H1 (cell line): ENCODE results near the gene MAGI2. TPM values are rescaled to one million over a fixed set of nuclear protein-coding genes. Genes with fewer than 3 reads are reported as not detected.

Source experiments
- CTCF ChIA-PET: fragments of 300-600 bp; sonication (Branson Sonifier 250); formaldehyde crosslinking; loops from one replicate; lab custom pipeline; 2021; ENCODE audit not compliant: partially characterized antibody; lab: Charles Lee
- POLR2A ChIA-PET: fragments of 300-600 bp; sonication (Branson Sonifier 250); formaldehyde crosslinking; loops from one replicate; lab custom pipeline; 2021; ENCODE audit warnings: inconsistent platforms; ENCODE audit not compliant: partially characterized antibody; lab: Charles Lee
- DNase-seq, 2 experiments: peaks; one replicate each; pipeline versions ENCODE4 v3.0.0 to v3.0.0-alpha.2; 2010 to 2022; ENCODE audit warnings: low spot score in 2 of 2, low read depth in 1 of 2, mixed read lengths in 1 of 2
- FAIRE-seq: peaks from 2 replicates; lab custom pipeline; 2011; peaks lifted over from hg19 to GRCh38; lab: Jason Lieb, UNC
- H2AFZ ChIP-seq: 2 replicates; pipeline ENCODE4 v1.8.1; 2012; ENCODE audit warnings: low read length, inconsistent platforms
- H2AK5ac ChIP-seq: 2 replicates; pipeline ENCODE4 v1.6.1; 2013; ENCODE audit warnings: low read depth, low read length
- H2BK120ac ChIP-seq: replicated peaks from 2 replicates; pipeline ENCODE3; 2013; ENCODE audit warnings: low read depth, low read length, inconsistent platforms
- H2BK12ac ChIP-seq: 2 replicates; pipeline ENCODE4 v1.6.1; 2013; ENCODE audit warnings: low read depth, low read length
- H2BK15ac ChIP-seq: 2 replicates; pipeline ENCODE4 v1.6.1; 2013; ENCODE audit warnings: low read length
- H2BK20ac ChIP-seq: 2 replicates; pipeline ENCODE4 v1.6.1; 2013; ENCODE audit warnings: low read length
- H2BK5ac ChIP-seq: 2 replicates; pipeline ENCODE4 v1.6.1; 2013; ENCODE audit warnings: low read depth, low read length
- H3K14ac ChIP-seq: 2 replicates; pipeline ENCODE4 v1.6.1; 2013; ENCODE audit warnings: inconsistent platforms; ENCODE audit not compliant: insufficient read length
- H3K18ac ChIP-seq: 2 replicates; pipeline ENCODE4 v1.6.1; 2013; ENCODE audit warnings: low read length; ENCODE audit errors: extremely low read depth
- H3K23ac ChIP-seq: 2 replicates; pipeline ENCODE4 v1.6.1; 2013; ENCODE audit warnings: inconsistent platforms; ENCODE audit not compliant: insufficient read length
- H3K23me2 ChIP-seq: 2 replicates; pipeline ENCODE4 v1.6.1; 2013; ENCODE audit warnings: low read depth, low read length
- H3K27ac ChIP-seq: 2 replicates; pipeline ENCODE4 v1.6.1; 2011; ENCODE audit warnings: low read depth, low read length, inconsistent platforms
- H3K27me3 ChIP-seq, 4 experiments: replicated peaks in 1 of 4; 1 replicate in 1 of 4; 2 replicates in 3 of 4; pipeline versions ENCODE4 v1.6.1 to v1.8.1; 2011 to 2013; ENCODE audit warnings: low read length in 3 of 4, mild to moderate bottlenecking in 3 of 4, inconsistent platforms in 2 of 4, mixed read lengths in 2 of 4, moderate library complexity in 1 of 4; ENCODE audit not compliant: control insufficient read depth in 3 of 4, insufficient read depth in 3 of 4; ENCODE audit errors: extremely low read depth in 1 of 4
- H3K36me3 ChIP-seq, 4 experiments: 2 replicates each; pipeline versions ENCODE4 v1.6.1 to v1.8.1; 2011 to 2013; ENCODE audit warnings: mild to moderate bottlenecking in 4 of 4, low read length in 3 of 4, moderate library complexity in 2 of 4, control low read depth in 1 of 4, inconsistent platforms in 1 of 4; ENCODE audit not compliant: insufficient read depth in 4 of 4, control insufficient read depth in 2 of 4
- H3K4ac ChIP-seq: replicated peaks from 2 replicates; pipeline ENCODE3; 2013; ENCODE audit warnings: low read length, low read depth, mixed read lengths, inconsistent platforms; ENCODE audit not compliant: insufficient read length
- H3K4me1 ChIP-seq, 4 experiments: replicated peaks in 1 of 4; 1 replicate in 1 of 4; 2 replicates in 3 of 4; pipeline versions ENCODE4 v1.6.1 to v1.8.1; 2011 to 2013; ENCODE audit warnings: low read length in 3 of 4, inconsistent platforms in 2 of 4, mixed read lengths in 1 of 4; ENCODE audit not compliant: insufficient read depth in 4 of 4, control insufficient read depth in 3 of 4
- H3K4me2 ChIP-seq, 2 experiments: 2 replicates each; pipeline versions ENCODE4 v1.6.1 to v1.8.1; 2011 to 2013; ENCODE audit warnings: low read depth in 2 of 2, low read length in 2 of 2, control low read depth in 1 of 2, inconsistent platforms in 1 of 2, mild to moderate bottlenecking in 1 of 2; ENCODE audit not compliant: insufficient read depth in 1 of 2
- H3K4me3 ChIP-seq, 4 experiments: fragments of 200-600, 300-600 bp in 1 of 4; sonication (generic), shearing (Covaris generic), sonication (Bioruptor Twin) in 1 of 4; 2 replicates each; pipeline versions ENCODE4 v1.5.1 to v1.8.1; 2011 to 2016; ENCODE audit warnings: low read length in 4 of 4, low read depth in 3 of 4, control low read depth in 2 of 4, inconsistent platforms in 2 of 4, mild to moderate bottlenecking in 2 of 4, mixed read lengths in 1 of 4, moderate library complexity in 1 of 4; ENCODE audit not compliant: insufficient read depth in 2 of 4; ENCODE audit errors: extremely low read depth in 1 of 4
- H3K56ac ChIP-seq: replicated peaks from 2 replicates; pipeline ENCODE3; 2013; ENCODE audit warnings: low read depth, mild to moderate bottlenecking, mixed read lengths, low read length, inconsistent platforms; ENCODE audit not compliant: insufficient read length
- H3K79me1 ChIP-seq: 2 replicates; pipeline ENCODE4 v1.6.1; 2013; ENCODE audit warnings: low read depth, low read length, control low read depth
- H3K79me2 ChIP-seq, 2 experiments: 2 replicates each; pipeline versions ENCODE4 v1.6.1 to v1.8.1; 2012 to 2013; ENCODE audit warnings: low read length in 2 of 2, mild to moderate bottlenecking in 2 of 2, inconsistent platforms in 1 of 2; ENCODE audit not compliant: insufficient read depth in 2 of 2, control insufficient read depth in 1 of 2
- H3K9ac ChIP-seq, 4 experiments: replicated peaks in 1 of 4; 1 replicate in 1 of 4; 2 replicates in 3 of 4; pipeline versions ENCODE4 v1.6.1 to v1.8.1; 2011 to 2013; ENCODE audit warnings: low read depth in 3 of 4, low read length in 3 of 4, control low read depth in 2 of 4, mild to moderate bottlenecking in 2 of 4, moderate library complexity in 2 of 4, inconsistent platforms in 1 of 4; ENCODE audit errors: extremely low read depth in 1 of 4
- H3K9me3 ChIP-seq, 2 experiments: 2 replicates each; pipeline versions ENCODE4 v1.6.1 to v1.8.1; 2012 to 2013; ENCODE audit warnings: mild to moderate bottlenecking in 2 of 2, moderate library complexity in 2 of 2, control low read depth in 1 of 2, inconsistent platforms in 1 of 2, low read depth in 1 of 2, low read length in 1 of 2, mixed read lengths in 1 of 2; ENCODE audit not compliant: insufficient read depth in 2 of 2
- H4K20me1 ChIP-seq, 2 experiments: replicated peaks in 1 of 2; 2 replicates each; pipeline versions ENCODE3 to v1.8.1; 2011 to 2013; ENCODE audit warnings: inconsistent platforms in 2 of 2, low read length in 2 of 2, mild to moderate bottlenecking in 1 of 2; ENCODE audit not compliant: insufficient read depth in 2 of 2, control insufficient read depth in 1 of 2
- H4K5ac ChIP-seq: 2 replicates; pipeline ENCODE4 v1.6.1; 2013; ENCODE audit warnings: low read length, low read depth, mixed read lengths, inconsistent platforms; ENCODE audit not compliant: insufficient read length
- H4K8ac ChIP-seq: 2 replicates; pipeline ENCODE4 v1.8.0; 2013; ENCODE audit warnings: mild to moderate bottlenecking, moderate library complexity, low read length, inconsistent platforms; ENCODE audit not compliant: insufficient read depth; ENCODE audit errors: extremely low read depth
- H4K91ac ChIP-seq: replicated peaks from 2 replicates; pipeline ENCODE3; 2013; ENCODE audit warnings: low read length, mixed read lengths, inconsistent platforms; ENCODE audit not compliant: insufficient read length
- CTCF ChIP-seq, 3 experiments: IDR thresholded peaks; 1 replicate in 2 of 3; 2 replicates in 1 of 3; pipeline versions ENCODE4 v1.5.1 to v1.6.1; 2011; ENCODE audit warnings: low read length in 3 of 3, mild to moderate bottlenecking in 3 of 3, inconsistent platforms in 2 of 3, low read depth in 1 of 3, moderate library complexity in 1 of 3; ENCODE audit not compliant: insufficient read depth in 1 of 3; ENCODE audit errors: control extremely low read depth in 1 of 3
- NRF1 ChIP-seq: IDR thresholded peaks from 2 replicates; pipeline ENCODE4 v1.6.1; 2011; ENCODE audit warnings: mild to moderate bottlenecking, low read depth, low read length, improper control_type of control experiment
- PHF8 ChIP-seq: fragments of 200-600 bp; sonication (generic); conservative IDR thresholded peaks from 2 replicates; pipeline ENCODE4 v1.7.1; 2012; ENCODE audit warnings: low read depth, mild to moderate bottlenecking, inconsistent platforms, low read length, moderate library complexity
- RAD21 ChIP-seq, 2 experiments: IDR thresholded peaks in 1 of 2; conservative IDR thresholded peaks in 1 of 2; 2 replicates each; pipeline ENCODE4 v1.6.1; 2011; ENCODE audit warnings: low read depth in 2 of 2, low read length in 2 of 2, improper control_type of control experiment in 1 of 2, inconsistent platforms in 1 of 2, mild to moderate bottlenecking in 1 of 2, moderate library complexity in 1 of 2
- RBBP5 ChIP-seq: IDR thresholded peaks from 2 replicates; pipeline ENCODE4 v1.7.1; 2012; ENCODE audit warnings: low read depth, mild to moderate bottlenecking, inconsistent platforms, low read length, moderate library complexity, borderline replicate concordance
- SP2 ChIP-seq: IDR thresholded peaks from 2 replicates; pipeline ENCODE4 v1.6.1; 2012; ENCODE audit warnings: mild to moderate bottlenecking, low read length, inconsistent platforms
- TCF12 ChIP-seq: IDR thresholded peaks from 2 replicates; pipeline ENCODE4 v1.6.1; 2011; ENCODE audit warnings: low read depth, mild to moderate bottlenecking, low read length
- WGBS, 2 experiments: shearing (Covaris generic) in 1 of 2; methylation state at CpG; one replicate each; pipeline versions ENCODE4 v1.1.6 to v1.1.7; 2013 to 2015; ENCODE audit warnings: low lambda C conversion rate in 2 of 2, mixed read lengths in 2 of 2, inconsistent platforms in 1 of 2, low coverage in 1 of 2, missing lambda C conversion rate in 1 of 2; ENCODE audit not compliant: insufficient replicate concordance in 2 of 2, insufficient coverage in 1 of 2, insufficient read length in 1 of 2; ENCODE audit errors: extremely low coverage in 1 of 2, missing lambda C conversion rate in 1 of 2; 5-methylcytosine and 5-hydroxymethylcytosine counted together
- polyA plus RNA-seq, 7 experiments: library from polyadenylated mRNA; depleted of rRNA in 3 of 7; stranded (reverse) in 5 of 7; unstranded in 2 of 7; fragments of >200 nt in 5 of 7; fragments of 200-250 nt in 2 of 7; gene quantifications; 1 replicate in 5 of 7; 2 replicates in 1 of 7; 4 replicates in 1 of 7; pipeline versions ENCODE4 v1.2.1 to v1.2.3, GENCODE V29; 2011 to 2013; ENCODE audit warnings: missing spikeins in 2 of 7, mixed read lengths in 2 of 7
- total RNA-seq: library from RNA; stranded (reverse); fragmentation: NEBNext Ultra II Directional; extraction: Animal tissue kit (Norgen Biotek cat#: 25700); gene quantifications from 2 replicates; pipeline ENCODE4 v1.2.1, GENCODE V29; 2021

MAGI2 gene
- total and polyA plus RNA-seq, 2 of the 8 experiments (the other 6 are each of a cell fraction or from before 2014, with no cell fraction given) = 6.0 to 27.3 TPM

- Histone ChIP-seq H2BK5ac (peak overlapping the region; percentile 67; the same call in 1 of the 2 replicates), H2AK5ac (no peak overlapping the region), H3K27me3 (no peaks in the 10 kb centered on the region), H2BK120ac (peak overlapping the region; percentile 29), H4K20me1 (no peaks in the 10 kb centered on the region), H3K79me1 (no peaks in the 10 kb centered on the region), H2AFZ (no peak overlapping the region), H3K23me2 (no peaks in the 10 kb centered on the region), H2BK20ac (no peak overlapping the region), H3K27ac (0 out of 2 replicates have a peak overlapping the region, but pooled peaks have one; percentile 5), H3K4me1 (peaks cover 0 to 10% (median 7%) of the 10 kb centered on the region in 4 experiments; a peak in 5 of 7 replicates), H3K4me3 (peak overlapping the region in 1 of 4 experiments; percentile 27; a peak in 1 of 8 replicates), H4K91ac (no peak overlapping the region), H2BK15ac (no peak overlapping the region), H3K18ac (peak overlapping the region; percentile 79; the same call in 1 of the 2 replicates), H3K4me2 (peak overlapping the region; percentile 35 to 41; a peak in 3 of 4 replicates), H3K9ac (no peak overlapping the region), H3K36me3 (peaks cover 0 to 3% (median 1%) of the 10 kb centered on the region in 4 experiments; a peak in 1 of 8 replicates), H4K5ac (no peak overlapping the region), H4K8ac (no peak overlapping the region), H3K4ac (peak overlapping the region; percentile 53), H3K14ac (no peak overlapping the region), H3K9me3 (peaks cover 3% of the 10 kb centered on the region in 2 experiments; a peak in 3 of 4 replicates), H3K23ac (peak overlapping the region; percentile 38), H3K56ac (no peak overlapping the region), H3K79me2 (peaks cover 0 to 86% of the 10 kb centered on the region in 2 experiments; a peak in 3 of 4 replicates), H2BK12ac (no peak overlapping the region)
- 29% methylated on average over 5 of the region's 5 CpGs; no CpG with 5 or more reads in 1 of the 2 experiments for WGBS, 2 experiments
- no peak for FAIRE-seq
- ChIA-PET CTCF (interaction anchor here (1.2 kb wide), 1 partner anchor 20 kb away, joined by 4 read pairs; no protein-coding TSS in a partner anchor), POLR2A (no interaction called here)
- no peak for DNase-seq
- TF ChIP-seq TCF12 (no peak), PHF8 (no peak), RBBP5 (no peak), SP2 (no peak), NRF1 (no peak), RAD21 (IDR thresholded peaks at IDR 0.05 in 1 of 2, conservative IDR thresholded peaks at IDR 0.05 in 1 of 2; ENCODE audit: low read depth in 2 of 2, low read length in 2 of 2) (no peak), CTCF (IDR thresholded peaks at IDR 0.05; ENCODE audit: control extremely low read depth in 1 of 3, insufficient read depth in 1 of 3, low read depth in 1 of 3, low read length in 3 of 3) (no peak)
Measured at GRCh38 chr7:78749052-78749746, 704.3 kb downstream of the MAGI2 start.
